ENCODE results near the gene ARPC1B.

GRCh38 chr7:99355098-99355497, 19.4 kb upstream of the ARPC1B start:
- TF ChIP-seq CTCF (IDR thresholded peaks at IDR 0.05) (no peak), EZH2 (IDR thresholded peaks at IDR 0.05) (no peak), EZH2phosphoT487 (IDR thresholded peaks at IDR 0.05) (no peak)

Measured in neural progenitor cell (in vitro differentiated cells).